Liver (tissue), 9 donors: ENCODE data around the gene MAGI1. TPM values are rescaled to one million over a fixed set of nuclear protein-coding genes. Genes with fewer than 3 reads are reported as not detected.

Experiments
- DNase-seq: peaks from one replicate; pipeline ENCODE4 v3.0.0-alpha.2; 2017; ENCODE audit warnings: low spot score
- H3K27ac ChIP-seq, 2 donors: one replicate each; pipeline ENCODE4 v1.7.0; 2013; ENCODE audit warnings: inconsistent platforms in 2 of 2, low read length in 2 of 2, control low read depth in 1 of 2, low read depth in 1 of 2, mild to moderate bottlenecking in 1 of 2
- H3K27me3 ChIP-seq, 4 donors: one replicate each; pipeline versions ENCODE4 v1.6.1 to v1.7.0; 2013; ENCODE audit warnings: low read length in 3 of 4, inconsistent platforms in 1 of 4, mild to moderate bottlenecking in 1 of 4, moderate library complexity in 1 of 4; ENCODE audit not compliant: control insufficient read depth in 4 of 4, insufficient read depth in 4 of 4
- H3K36me3 ChIP-seq, 4 donors: one replicate each; pipeline versions ENCODE4 v1.6.1 to v1.7.0; 2013; ENCODE audit warnings: low read length in 3 of 4, mild to moderate bottlenecking in 3 of 4, low read depth in 1 of 4, moderate library complexity in 1 of 4; ENCODE audit not compliant: control insufficient read depth in 4 of 4, insufficient read depth in 3 of 4
- H3K4me1 ChIP-seq, 4 donors: one replicate each; pipeline versions ENCODE4 v1.6.1 to v1.7.0; 2013; ENCODE audit warnings: low read length in 3 of 4, mild to moderate bottlenecking in 3 of 4, moderate library complexity in 1 of 4; ENCODE audit not compliant: control insufficient read depth in 4 of 4, insufficient read depth in 4 of 4
- H3K4me3 ChIP-seq, 3 donors: one replicate each; pipeline versions ENCODE4 v1.6.1 to v1.7.0; 2013; ENCODE audit warnings: low read length in 3 of 3, control low read depth in 1 of 3, low read depth in 1 of 3, mild to moderate bottlenecking in 1 of 3
- H3K9ac ChIP-seq, 2 donors: one replicate each; pipeline ENCODE4 v1.7.0; 2013; ENCODE audit warnings: low read length in 2 of 2, mild to moderate bottlenecking in 2 of 2, moderate library complexity in 2 of 2, control low read depth in 1 of 2, low read depth in 1 of 2
- H3K9me3 ChIP-seq, 4 donors: one replicate each; pipeline versions ENCODE4 v1.6.1 to v1.7.0; 2013; ENCODE audit warnings: low read length in 3 of 4; ENCODE audit not compliant: control insufficient read depth in 4 of 4
- ATF3 ChIP-seq: IDR thresholded peaks from 2 replicates; pipeline ENCODE4 v1.6.1; 2016; ENCODE audit warnings: antibody characterized with exemption
- CTCF ChIP-seq: fragments of 150-350 bp; IDR thresholded peaks from 2 replicates; pipeline ENCODE4 v1.5.1; 2017; ENCODE audit warnings: improper control_type of control experiment, low read depth, low read length; ENCODE audit not compliant: missing input control
- FOXA1 ChIP-seq: IDR thresholded peaks from 2 replicates; pipeline ENCODE4 v1.6.1; 2016; ENCODE audit warnings: antibody characterized with exemption
- FOXA2 ChIP-seq: IDR thresholded peaks from 2 replicates; pipeline ENCODE4 v1.6.1; 2016; ENCODE audit warnings: antibody characterized with exemption
- GABPA ChIP-seq, 2 donors: IDR thresholded peaks in 1 of 2; conservative IDR thresholded peaks in 1 of 2; 2 replicates each; pipeline ENCODE4 v1.6.1; 2016; ENCODE audit warnings: antibody characterized with exemption in 2 of 2, mild to moderate bottlenecking in 1 of 2, moderate library complexity in 1 of 2
- HNF4A ChIP-seq, 2 donors: conservative IDR thresholded peaks; 2 replicates each; pipeline ENCODE4 v1.6.1; 2016; ENCODE audit warnings: antibody characterized with exemption in 2 of 2, mild to moderate bottlenecking in 2 of 2
- JUND ChIP-seq, 2 donors: IDR thresholded peaks; 2 replicates each; pipeline ENCODE4 v1.6.1; 2016; ENCODE audit warnings: antibody characterized with exemption in 2 of 2
- MAX ChIP-seq: IDR thresholded peaks from 2 replicates; pipeline ENCODE4 v1.6.1; 2016; ENCODE audit warnings: antibody characterized with exemption
- NR2F2 ChIP-seq: IDR thresholded peaks from 2 replicates; pipeline ENCODE4 v1.6.1; 2016; ENCODE audit warnings: antibody characterized with exemption
- REST ChIP-seq: IDR thresholded peaks from 2 replicates; pipeline ENCODE4 v1.6.1; 2016; ENCODE audit warnings: antibody characterized with exemption, mild to moderate bottlenecking
- RXRA ChIP-seq, 2 donors: IDR thresholded peaks; 2 replicates each; pipeline ENCODE4 v1.6.1; 2017 to 2018; ENCODE audit warnings: antibody characterized with exemption in 2 of 2, mild to moderate bottlenecking in 1 of 2
- YY1 ChIP-seq: IDR thresholded peaks from 2 replicates; pipeline ENCODE4 v1.6.1; 2016; ENCODE audit warnings: antibody characterized with exemption, mild to moderate bottlenecking
- ZBTB33 ChIP-seq: IDR thresholded peaks from 2 replicates; pipeline ENCODE4 v1.6.1; 2016; ENCODE audit warnings: antibody characterized with exemption
- WGBS: extraction: QIAGEN DNeasy Blood & Tissue Kit; methylation state at CpG from one replicate; pipeline ENCODE4 v1.1.7; 2013; 5-methylcytosine and 5-hydroxymethylcytosine counted together
- polyA plus RNA-seq, 2 donors: library from polyadenylated mRNA; stranded (reverse) in 1 of 2; unstranded in 1 of 2; fragments of 200-250 nt in 1 of 2; fragments of >200 nt in 1 of 2; fragmentation: Nextera tagmentation in 1 of 2; extraction: Ambion mirVana in 1 of 2; gene quantifications; one replicate each; pipeline versions ENCODE4 v1.2.1 to v1.2.3, GENCODE V29; 2013 to 2015
- total RNA-seq, 2 donors: library from RNA; depleted of rRNA; stranded (reverse); fragments of >200 nt; gene quantifications; one replicate each; pipeline ENCODE4 v1.2.3, GENCODE V29; 2014
- donor health status: healthy.
- donor health status: healthy.
- donor health status: healthy.
- donor health status: healthy.
- donor health status: healthy.

MAGI1 gene
- total and polyA plus RNA-seq, 4 donors, result 9.6 to 68.8 (median 14.0) TPM

GRCh38 chr3:66077973-66078372 is 39.3 kb upstream of the MAGI1 start:
- no peaks in the 10 kb centered on the region for H3K36me3 ChIP-seq
- H3K4me1 ChIP-seq, result peaks cover 0 to 17% (median 12%) of the 10 kb centered on the region in 4 donors
- H3K9me3 ChIP-seq, result no peaks in the 10 kb centered on the region
- no peak overlapping the region for H3K4me3 ChIP-seq
- no peak for DNase-seq
- TF ChIP-seq FOXA2 (no peak), REST (no peak), ATF3 (no peak), GABPA (IDR thresholded peaks at IDR 0.05 in 1 of 2, conservative IDR thresholded peaks at IDR 0.05 in 1 of 2) (no peak)
- no peak overlapping the region for H3K27ac ChIP-seq
- no peak overlapping the region for H3K9ac ChIP-seq
- no peaks in the 10 kb centered on the region for H3K27me3 ChIP-seq

- 90% methylated on average over 6 of the region's 6 CpGs for WGBS
- DNase-seq, result no peak
Measured at GRCh38 chr3:66076861-66077470, 38.2 kb upstream of the MAGI1 start.

More at GRCh38 chr3:66076861-66077470, 38.2 kb upstream of the MAGI1 start:
- Histone ChIP-seq H3K4me1 (peaks cover 0 to 16% (median 10%) of the 10 kb centered on the region in 4 donors), H3K9ac (no peak overlapping the region), H3K4me3 (no peak overlapping the region), H3K36me3 (no peaks in the 10 kb centered on the region), H3K27me3 (no peaks in the 10 kb centered on the region), H3K9me3 (no peaks in the 10 kb centered on the region), H3K27ac (no peak overlapping the region)
- no peak for TF ChIP-seq NR2F2
- no peak for TF ChIP-seq YY1
- no peak for TF ChIP-seq MAX
- no peak for TF ChIP-seq HNF4A (conservative IDR thresholded peaks at IDR 0.05)
- TF ChIP-seq CTCF, result no peak
- TF ChIP-seq ATF3, result no peak
- TF ChIP-seq FOXA2, result no peak
- no peak for TF ChIP-seq RXRA (IDR thresholded peaks at IDR 0.05)
- TF ChIP-seq ZBTB33, result no peak
- no peak for TF ChIP-seq JUND (IDR thresholded peaks at IDR 0.05)
- TF ChIP-seq FOXA1, result no peak
